H1 (cell line): ENCODE data around the gene RPL38.

Experiments
- CHD1 ChIP-seq: IDR thresholded peaks from 2 replicates; pipeline ENCODE4 v1.6.1; 2012; ENCODE audit warnings: low read depth, low read length, improper control_type of control experiment
- JUN ChIP-seq: IDR thresholded peaks from 2 replicates; pipeline ENCODE4 v1.6.1; 2011; ENCODE audit warnings: low read depth, mild to moderate bottlenecking, improper control_type of control experiment, low read length
- KDM1A ChIP-seq: fragments of 200-600, 300-600 bp; sonication (generic); IDR thresholded peaks from 2 replicates; pipeline ENCODE4 v1.7.1; 2016; ENCODE audit warnings: mild to moderate bottlenecking, low read length, borderline replicate concordance
- POLR2A ChIP-seq, 2 experiments: IDR thresholded peaks; 1 replicate in 1 of 2; 2 replicates in 1 of 2; pipeline ENCODE4 v1.6.1; 2011; ENCODE audit warnings: low read depth in 2 of 2, low read length in 2 of 2, mild to moderate bottlenecking in 2 of 2; ENCODE audit errors: control extremely low read depth in 1 of 2
- POLR2AphosphoS5 ChIP-seq: IDR thresholded peaks from 2 replicates; pipeline ENCODE4 v1.6.1; 2011; ENCODE audit warnings: low read depth, low read length
- RXRA ChIP-seq: IDR thresholded peaks from 2 replicates; pipeline ENCODE4 v1.6.1; 2011; ENCODE audit warnings: low read depth, mild to moderate bottlenecking, low read length, moderate library complexity; ENCODE audit not compliant: insufficient read depth
- TF ChIP-seq, protein P1 (sequence below), 3 experiments: IDR thresholded peaks; 1 replicate in 2 of 3; 2 replicates in 1 of 3; pipeline versions ENCODE4 v1.5.1 to v1.6.1; 2011; ENCODE audit warnings: low read length in 3 of 3, mild to moderate bottlenecking in 3 of 3, inconsistent platforms in 2 of 3, low read depth in 1 of 3, moderate library complexity in 1 of 3; ENCODE audit not compliant: insufficient read depth in 1 of 3; ENCODE audit errors: control extremely low read depth in 1 of 3

GRCh38 chr17:74239172-74239571, 35.7 kb downstream of the RPL38 start:
- no peak for TF ChIP-seq CHD1
- TF ChIP-seq RXRA = no peak
- TF ChIP-seq, protein P1, sequence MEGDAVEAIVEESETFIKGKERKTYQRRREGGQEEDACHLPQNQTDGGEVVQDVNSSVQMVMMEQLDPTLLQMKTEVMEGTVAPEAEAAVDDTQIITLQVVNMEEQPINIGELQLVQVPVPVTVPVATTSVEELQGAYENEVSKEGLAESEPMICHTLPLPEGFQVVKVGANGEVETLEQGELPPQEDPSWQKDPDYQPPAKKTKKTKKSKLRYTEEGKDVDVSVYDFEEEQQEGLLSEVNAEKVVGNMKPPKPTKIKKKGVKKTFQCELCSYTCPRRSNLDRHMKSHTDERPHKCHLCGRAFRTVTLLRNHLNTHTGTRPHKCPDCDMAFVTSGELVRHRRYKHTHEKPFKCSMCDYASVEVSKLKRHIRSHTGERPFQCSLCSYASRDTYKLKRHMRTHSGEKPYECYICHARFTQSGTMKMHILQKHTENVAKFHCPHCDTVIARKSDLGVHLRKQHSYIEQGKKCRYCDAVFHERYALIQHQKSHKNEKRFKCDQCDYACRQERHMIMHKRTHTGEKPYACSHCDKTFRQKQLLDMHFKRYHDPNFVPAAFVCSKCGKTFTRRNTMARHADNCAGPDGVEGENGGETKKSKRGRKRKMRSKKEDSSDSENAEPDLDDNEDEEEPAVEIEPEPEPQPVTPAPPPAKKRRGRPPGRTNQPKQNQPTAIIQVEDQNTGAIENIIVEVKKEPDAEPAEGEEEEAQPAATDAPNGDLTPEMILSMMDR (IDR thresholded peaks at IDR 0.05; ENCODE audit: control extremely low read depth in 1 of 3, insufficient read depth in 1 of 3, low read depth in 1 of 3, low read length in 3 of 3) = no peak
- no peak for TF ChIP-seq POLR2A (IDR thresholded peaks at IDR 0.05; ENCODE audit: control extremely low read depth in 1 of 2, low read depth in 2 of 2, low read length in 2 of 2)
- TF ChIP-seq JUN = no peak
- no peak for TF ChIP-seq KDM1A
- TF ChIP-seq POLR2AphosphoS5 = no peak
